LHCN-M2 (cell line): ENCODE data around the gene CIDEB. TPM values are rescaled to one million over a fixed set of nuclear protein-coding genes. Genes with fewer than 3 reads are reported as not detected.

ENCODE experiments used
- DNase-seq: peaks from one replicate; pipeline ENCODE4 v3.0.0-alpha.2; 2012; ENCODE audit warnings: low read depth
- total RNA-seq: library from RNA; depleted of rRNA; stranded (reverse); fragments of >200 nt; gene quantifications from 2 replicates; pipeline ENCODE4 v1.2.3, GENCODE V29; 2014; rRNA removed

The CIDEB gene
- total RNA-seq, 1 experiment from 2014 or later, result 0.34 TPM

GRCh38 chr14:24255438-24255837 is 52.3 kb downstream of the CIDEB start:
- no peak for DNase-seq

Other genes with a start within 250 kb of the CIDEB start
- gene CPNE6, start 236.4 kb downstream of the CIDEB start, total RNA-seq, result not detected in 2 replicates
- gene PCK2, start 213.7 kb downstream of the CIDEB start, total RNA-seq, result 5.1 and 9.4 TPM in 2 replicates
- gene DCAF11, start 193.2 kb downstream of the CIDEB start, total RNA-seq, result 52.8 and 64.6 TPM in 2 replicates
- gene NRL, start 193.0 kb downstream of the CIDEB start, total RNA-seq, result 1.6 and 3.0 TPM in 2 replicates
- gene FITM1, start 177.3 kb downstream of the CIDEB start, total RNA-seq, result 8.0 and 12.9 TPM in 2 replicates
- gene PSME1, start 171.8 kb downstream of the CIDEB start, total RNA-seq, result 90.0 and 143 TPM in 2 replicates
- 25.2 and 25.6 TPM in 2 replicates for gene EMC9, start 166.4 kb downstream of the CIDEB start, total RNA-seq
- gene PSME2, start 161.4 kb downstream of the CIDEB start, total RNA-seq, result 48.4 and 81.9 TPM in 2 replicates
- 44.2 and 82.1 TPM in 2 replicates for gene RNF31, start 160.5 kb downstream of the CIDEB start, total RNA-seq
- 43.3 and 70.1 TPM in 2 replicates for gene IRF9, start 146.7 kb downstream of the CIDEB start, total RNA-seq
- gene REC8, start 135.9 kb downstream of the CIDEB start, total RNA-seq, result 1.6 and 5.5 TPM in 2 replicates
- 75.0 and 87.9 TPM in 2 replicates for gene IPO4, start 119.2 kb downstream of the CIDEB start, total RNA-seq
- gene TM9SF1, start 112.5 kb downstream of the CIDEB start, total RNA-seq, result 84.2 and 85.8 TPM in 2 replicates
- gene TSSK4, start 102.3 kb downstream of the CIDEB start, total RNA-seq, result not detected in 2 replicates
- 48.6 and 54.1 TPM in 2 replicates for gene CHMP4A, start 94.5 kb downstream of the CIDEB start, total RNA-seq
- gene MDP1, start 91.9 kb downstream of the CIDEB start, total RNA-seq, result 16.6 and 18.5 TPM in 2 replicates
- 260 and 318 TPM in 2 replicates for gene NEDD8, start 75.6 kb downstream of the CIDEB start, total RNA-seq
- gene GMPR2, start 75.0 kb downstream of the CIDEB start, total RNA-seq, result 83.1 and 87.8 TPM in 2 replicates
- gene TINF2, start 65.4 kb downstream of the CIDEB start, total RNA-seq, result 55.9 and 56.6 TPM in 2 replicates
- gene TGM1, start 44.8 kb downstream of the CIDEB start, total RNA-seq, result 0.38 and 2.5 TPM in 2 replicates
- 29.0 and 29.4 TPM in 2 replicates for gene RABGGTA, start 36.4 kb downstream of the CIDEB start, total RNA-seq
- gene DHRS1, start 8.2 kb downstream of the CIDEB start, total RNA-seq, result 14.4 and 16.1 TPM in 2 replicates
- 23.0 and 23.7 TPM in 2 replicates for gene NOP9, start 8.1 kb downstream of the CIDEB start, total RNA-seq
- 2.4 and 2.5 TPM in 2 replicates for gene LTB4R2, start 2.2 kb upstream of the CIDEB start, total RNA-seq
- 0.90 and 1.7 TPM in 2 replicates for gene LTB4R, start 3.5 kb upstream of the CIDEB start, total RNA-seq
- under 0.01 TPM in 1 of 2 replicates, not detected in the other for gene ADCY4, start 27.1 kb upstream of the CIDEB start, total RNA-seq
- gene RIPK3, start 32.0 kb upstream of the CIDEB start, total RNA-seq, result not detected in 2 replicates
- 17.1 and 21.6 TPM in 2 replicates for gene NFATC4, start 60.2 kb upstream of the CIDEB start, total RNA-seq
- 0.06 TPM in 2 replicates for gene NYNRIN, start 91.0 kb upstream of the CIDEB start, total RNA-seq
- 1.3 and 1.9 TPM in 2 replicates for gene CBLN3, start 121.7 kb upstream of the CIDEB start, total RNA-seq
- gene KHNYN, start 122.0 kb upstream of the CIDEB start, total RNA-seq, result 27.0 and 29.7 TPM in 2 replicates
- gene SDR39U1, start 134.8 kb upstream of the CIDEB start, total RNA-seq, result 22.3 and 26.6 TPM in 2 replicates
- not detected in 2 replicates for gene CMA1, start 200.3 kb upstream of the CIDEB start, total RNA-seq